ENCODE measurements around the gene TMPRSS12.
"Not testable (repeated sequence)": the region's sequence is repeated elsewhere in the genome, so short reads cannot be mapped to it uniquely, and the experiment has no call there.

TMPRSS12 gene

DNA sequence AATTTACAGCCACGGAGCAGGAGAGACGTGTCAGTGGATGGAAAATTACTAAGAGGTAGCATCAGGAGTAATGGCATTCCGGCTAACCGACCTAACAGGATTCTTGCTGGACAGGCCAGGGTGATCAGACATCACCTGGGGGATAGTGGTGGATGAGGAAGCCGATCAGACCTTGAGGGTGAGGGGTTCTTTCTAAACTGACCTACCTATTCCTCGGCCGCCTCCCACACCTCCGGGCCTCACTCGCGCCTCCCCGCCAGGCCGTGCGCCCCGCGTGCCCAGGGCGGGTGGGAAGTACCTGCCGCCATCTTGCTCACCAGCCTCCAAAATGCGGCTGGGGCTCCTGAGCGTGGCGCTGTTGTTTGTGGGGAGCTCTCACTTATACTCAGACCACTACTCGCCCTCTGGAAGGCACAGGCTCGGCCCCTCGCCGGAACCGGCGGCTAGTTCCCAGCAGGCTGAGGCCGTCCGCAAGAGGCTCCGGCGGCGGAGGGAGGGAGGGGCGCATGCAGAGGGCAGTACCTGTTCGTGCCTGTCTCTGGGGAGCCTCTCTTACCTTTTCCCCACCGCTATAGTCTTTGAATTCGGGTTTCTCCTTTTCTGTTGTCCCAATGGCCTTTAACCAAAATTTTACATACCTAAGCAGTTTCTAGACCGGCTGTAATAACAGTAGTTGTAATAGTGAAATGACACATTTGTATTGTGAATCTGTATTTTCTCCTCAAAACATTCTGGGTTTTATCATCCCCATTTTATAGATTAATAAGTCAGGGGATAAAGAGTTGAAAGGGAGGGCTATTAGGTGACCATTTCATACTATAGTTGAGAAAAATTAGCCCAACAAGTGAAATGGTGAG, at the start of gene TMPRSS12:
Gene TMPRSS12 (plus strand): TSS at position 290 of the 857 bp plus-strand sequence. CDS start 39 bp downstream, at position 329.
- DNase-seq (ENCODE audit: low read depth) = no peak

DNA sequence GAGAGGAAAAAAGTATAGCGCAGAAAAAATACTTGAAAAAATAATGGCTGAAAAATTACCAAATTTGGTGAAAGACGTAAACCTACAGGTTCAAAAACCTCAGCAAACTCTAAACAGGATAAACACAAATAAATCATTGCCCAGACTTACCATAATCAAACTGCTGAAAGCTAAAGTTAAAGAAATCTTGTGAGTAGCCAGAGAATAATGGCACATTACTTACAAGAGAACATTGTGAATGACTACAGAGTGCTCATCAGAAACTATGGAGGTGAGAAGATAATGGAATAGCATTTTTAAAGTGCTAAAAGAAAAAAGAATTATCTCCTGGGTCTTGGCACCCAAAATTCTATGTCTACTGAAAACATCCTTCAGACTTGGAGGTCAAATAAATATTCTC, 42.8 kb upstream of the TMPRSS12 start:
- DNase-seq (ENCODE audit: low read depth) = no peak

- DNase-seq (ENCODE audit: low read depth) = no peak
Measured at GRCh38 chr12:50803230-50803875, 39.4 kb upstream of the TMPRSS12 start.

GRCh38 chr12:50806176-50806575, 36.5 kb upstream of the TMPRSS12 start:
- no peak for DNase-seq (ENCODE audit: low read depth)

DNA sequence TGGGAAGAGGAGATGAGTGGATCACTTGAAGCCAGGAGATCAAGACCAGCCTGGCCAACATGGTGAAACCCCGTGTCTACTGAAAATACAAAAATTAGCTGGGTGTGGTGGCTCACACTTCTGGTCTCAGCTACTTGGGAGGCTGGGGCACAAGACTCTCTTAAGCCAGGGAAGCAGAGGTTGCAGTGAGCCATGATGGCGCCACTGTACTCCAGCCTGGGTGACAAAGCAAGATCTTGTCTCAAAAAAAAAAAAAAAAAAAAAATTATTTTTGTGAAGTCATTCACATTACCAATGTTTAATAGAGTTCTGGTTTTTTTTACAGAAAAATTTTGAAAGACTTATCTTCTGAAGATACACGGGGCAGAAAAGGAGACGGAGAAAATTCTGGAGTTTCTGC, 33.6 kb upstream of the TMPRSS12 start:
- DNase-seq (ENCODE audit: low read depth) = not testable (repeated sequence)

DNA sequence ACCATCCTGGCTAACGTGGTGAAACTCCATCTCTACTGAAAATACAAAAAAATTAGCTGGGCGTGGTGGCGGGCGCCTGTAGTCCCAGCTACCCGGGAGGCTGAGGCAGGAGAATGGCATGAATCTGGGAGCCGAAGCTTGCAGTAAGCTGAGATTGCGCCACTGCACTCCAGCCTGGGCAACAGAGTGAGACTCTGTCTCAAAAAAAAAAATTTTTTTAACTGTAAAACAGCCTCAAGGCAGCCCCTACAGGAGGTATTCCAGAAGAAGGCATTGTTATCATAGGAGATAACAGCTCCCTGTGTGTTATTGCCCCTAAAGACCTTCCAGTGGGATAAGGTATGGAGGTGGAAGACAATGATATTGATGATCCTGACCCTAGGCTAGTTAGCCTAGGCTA, 27.8 kb upstream of the TMPRSS12 start:
- not testable (repeated sequence) for DNase-seq (ENCODE audit: low read depth)

DNA sequence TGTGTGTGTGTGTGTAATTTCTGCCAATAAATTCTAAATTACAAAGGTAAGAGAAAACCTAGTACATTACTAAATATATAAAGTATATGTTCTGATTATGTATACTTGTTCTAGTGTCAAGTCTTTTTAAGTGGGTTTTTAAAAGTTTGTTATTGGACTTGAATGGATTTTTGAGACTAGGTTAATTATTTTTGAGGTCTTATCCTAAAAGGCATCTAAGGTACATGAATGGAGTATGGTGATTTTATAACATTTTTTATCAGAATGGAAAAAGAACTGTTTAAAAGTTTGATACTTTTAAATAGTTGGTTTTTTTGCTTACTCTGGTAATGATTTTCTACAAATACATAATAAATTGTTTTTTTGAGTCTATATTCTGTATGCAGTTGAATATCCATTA, 22.5 kb upstream of the TMPRSS12 start:
- DNase-seq (ENCODE audit: low read depth) = no peak

DNA sequence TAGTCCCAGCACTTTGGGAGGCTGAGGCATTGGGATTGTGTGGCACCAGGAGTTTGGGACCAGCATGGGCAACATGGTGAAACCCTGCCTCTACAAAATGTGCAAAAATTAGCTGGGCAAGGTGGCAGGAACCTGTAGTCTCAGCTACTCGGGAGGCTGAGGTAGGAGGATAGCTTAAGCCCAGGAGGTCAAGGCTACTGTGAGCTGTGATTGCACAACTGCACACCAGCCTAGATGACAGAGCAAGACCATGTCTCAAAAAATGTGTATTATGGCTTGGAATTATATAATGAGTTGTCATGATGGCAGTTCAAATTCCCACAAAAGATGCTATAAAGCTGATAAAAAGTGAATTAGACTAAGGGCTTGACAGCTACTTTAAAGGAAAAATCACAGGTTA, 20.6 kb upstream of the TMPRSS12 start:
- DNase-seq (ENCODE audit: low read depth) = no peak

DNA sequence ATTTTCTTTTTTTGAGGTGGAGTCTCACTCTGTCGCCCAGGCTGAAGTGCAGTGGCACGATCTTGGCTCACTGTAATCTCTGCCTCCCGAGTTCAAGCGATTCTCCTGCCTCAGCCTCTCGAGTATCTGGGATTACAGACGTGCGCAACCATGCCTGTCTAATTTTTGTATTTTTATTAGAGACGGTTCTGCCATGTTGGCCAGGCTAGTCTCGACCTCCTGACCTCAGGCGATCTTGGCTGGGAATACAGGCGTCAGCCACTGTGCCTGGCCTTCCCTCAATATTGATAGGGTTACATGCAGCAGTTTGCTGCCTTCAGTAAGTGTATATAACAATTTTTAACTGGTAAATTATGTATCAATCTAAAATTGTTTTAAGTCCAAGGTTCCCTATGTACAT, 19.0 kb upstream of the TMPRSS12 start:
- not testable (repeated sequence) for DNase-seq (ENCODE audit: low read depth)

DNA sequence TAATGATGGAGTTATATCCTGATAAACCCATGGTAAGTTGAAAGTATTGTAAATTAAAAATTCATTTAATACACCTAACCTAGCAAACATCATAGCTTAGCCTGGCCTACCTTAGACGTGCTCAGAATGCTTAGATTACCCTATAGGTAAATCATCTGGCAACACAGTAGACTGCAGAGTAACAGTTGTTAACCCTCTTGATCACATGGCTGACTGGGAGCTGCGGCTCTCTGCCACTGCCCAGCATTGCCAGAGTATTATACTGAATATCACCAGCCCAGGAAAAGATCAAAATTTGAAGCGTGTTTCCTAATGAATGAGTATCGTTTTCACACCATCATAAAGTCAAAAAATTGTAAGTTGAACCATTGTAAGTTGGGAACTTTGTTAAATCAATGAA, 17.8 kb upstream of the TMPRSS12 start:
- DNase-seq (ENCODE audit: low read depth) = no peak

DNA sequence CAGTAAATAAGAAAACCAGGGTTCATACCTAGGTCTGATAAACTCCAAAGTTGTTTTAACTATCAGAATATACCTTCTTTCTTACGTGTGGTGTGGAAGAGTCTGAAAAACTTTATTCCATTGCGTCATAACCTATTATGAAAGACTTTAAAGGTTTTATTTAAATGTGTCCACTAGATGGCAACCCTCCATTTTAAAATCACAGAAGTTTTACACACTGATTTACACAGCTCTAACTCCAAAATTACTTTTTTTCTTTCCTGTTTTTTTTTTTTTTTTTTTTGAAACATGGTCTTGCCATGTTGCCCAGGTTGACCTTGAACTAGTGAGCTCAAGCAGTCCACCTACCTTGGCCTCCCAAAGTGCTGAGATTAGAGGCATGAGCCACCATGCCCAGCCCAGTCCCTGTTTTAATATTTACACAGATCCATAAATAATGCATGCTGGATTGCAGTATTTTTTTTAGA, 17.3 kb upstream of the TMPRSS12 start:
- DNase-seq (ENCODE audit: low read depth) = no peak

DNA sequence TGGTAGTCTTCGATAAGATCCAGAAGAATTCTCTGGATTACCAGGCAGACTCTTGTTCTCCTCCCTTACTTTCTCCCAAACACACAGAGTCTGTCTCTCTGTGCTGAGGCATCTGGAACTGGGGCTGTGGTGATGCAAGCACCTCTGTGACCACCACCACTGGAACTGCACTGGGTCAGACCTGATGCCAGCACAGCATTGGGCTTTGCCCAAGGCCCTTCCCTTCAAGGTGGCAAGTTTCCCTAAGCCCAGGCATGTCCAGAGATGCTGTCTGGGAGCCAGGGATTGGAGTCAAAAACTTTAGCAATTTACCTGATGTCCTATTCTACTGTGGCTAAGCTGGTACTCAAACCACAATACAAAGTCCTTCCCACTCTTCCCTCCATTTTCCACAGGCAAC, 14.6 kb upstream of the TMPRSS12 start:
- DNase-seq (ENCODE audit: low read depth) = no peak

- no peak for DNase-seq (ENCODE audit: low read depth)
Measured at GRCh38 chr12:50828886-50829285, 13.8 kb upstream of the TMPRSS12 start.

- not testable (repeated sequence) for DNase-seq (ENCODE audit: low read depth)
Measured at GRCh38 chr12:50833801-50834200, 8.9 kb upstream of the TMPRSS12 start.

- no peak for DNase-seq (ENCODE audit: low read depth)
Measured at GRCh38 chr12:50839042-50839441, 3.7 kb upstream of the TMPRSS12 start.

GRCh38 chr12:50840809-50841487, 1.8 kb upstream of the TMPRSS12 start:
- no peak for DNase-seq (ENCODE audit: low read depth)

- DNase-seq (ENCODE audit: low read depth) = no peak
Measured at GRCh38 chr12:50841716-50842531, 802 bp upstream of the TMPRSS12 start.

DNA sequence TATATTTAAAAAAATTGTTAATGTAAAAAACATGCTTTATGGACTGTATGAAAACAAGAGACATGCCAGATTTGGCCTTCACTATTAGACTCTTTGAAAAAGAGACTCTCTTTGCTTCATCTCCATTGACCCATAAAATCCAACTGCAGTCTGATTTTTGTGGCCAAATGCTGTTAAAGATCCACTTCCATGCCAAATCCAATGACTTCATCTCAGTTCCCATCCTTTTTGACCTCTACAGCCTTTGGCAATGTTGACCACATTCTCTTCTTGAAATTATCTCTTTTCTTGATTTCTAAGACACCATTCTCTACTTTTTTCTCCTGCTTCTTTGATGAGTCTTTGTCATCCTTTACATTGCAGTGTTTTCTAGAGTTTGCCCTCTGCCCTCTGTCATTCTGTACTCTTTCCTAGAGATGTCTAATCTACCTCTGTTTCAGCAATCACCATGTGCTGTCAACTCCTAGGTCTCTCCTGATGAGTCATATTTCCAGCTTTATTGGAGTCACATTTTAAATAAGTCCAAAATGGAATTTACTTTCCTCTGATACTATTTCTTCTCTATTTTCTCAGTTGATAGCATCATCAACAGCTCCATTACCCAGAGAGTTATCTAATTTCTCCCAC, 2.4 kb downstream of the TMPRSS12 start:
- no peak for DNase-seq (ENCODE audit: low read depth)

GRCh38 chr12:50848963-50849362, 6.2 kb downstream of the TMPRSS12 start:
- DNase-seq (ENCODE audit: low read depth) = no peak

- DNase-seq (ENCODE audit: low read depth) = not testable (repeated sequence)
Measured at GRCh38 chr12:50855218-50855617, 12.5 kb downstream of the TMPRSS12 start.

GRCh38 chr12:50855679-50856078, 13.0 kb downstream of the TMPRSS12 start:
- DNase-seq (ENCODE audit: low read depth) = not testable (repeated sequence)
